AML-193 (cell line): ENCODE results near the gene SCPEP1.

Source experiments
- DNase-seq, 2 experiments: peaks; one replicate each; lab custom pipeline; 2025; lab: John Stamatoyannopoulos, UW

The SCPEP1 gene

GRCh38 chr17:57043276-57043675 is 65.3 kb downstream of the SCPEP1 start:
- DNase-seq: no peak

- DNase-seq: no peak
Measured at GRCh38 chr17:57044976-57045867, 67.3 kb downstream of the SCPEP1 start.

GRCh38 chr17:57045868-57046704 is 68.2 kb downstream of the SCPEP1 start:
- DNase-seq: no peak

- no peak for DNase-seq
Measured at GRCh38 chr17:57046749-57047148, 68.8 kb downstream of the SCPEP1 start.

GRCh38 chr17:57048096-57048495 is 70.2 kb downstream of the SCPEP1 start:
- DNase-seq: no peak

- no peak for DNase-seq
Measured at GRCh38 chr17:57050306-57050705, 72.4 kb downstream of the SCPEP1 start.

- no peak for DNase-seq
Measured at GRCh38 chr17:57051886-57052361, 74.0 kb downstream of the SCPEP1 start.
